MM.1S (cell line): Measurements from ENCODE around the gene EREG.

ENCODE experiments used
- DNase-seq: peaks from one replicate; pipeline ENCODE4 v3.0.0-alpha.2; 2015
- H2AFZ ChIP-seq: fragments of 300-600 bp; sonication (generic); 2 replicates; pipeline ENCODE4 v1.6.0; 2016; ENCODE audit warnings: antibody characterized with exemption, low read length
- H3F3A ChIP-seq: fragments of 300-600 bp; sonication (generic); 2 replicates; pipeline ENCODE4 v1.6.1; 2016; ENCODE audit warnings: mild to moderate bottlenecking, antibody characterized with exemption, low read length, moderate library complexity, mixed read lengths; ENCODE audit not compliant: insufficient read depth
- H3K27ac ChIP-seq: fragments of 300-600 bp; sonication (generic); 2 replicates; pipeline ENCODE4 v1.5.1; 2016; ENCODE audit warnings: mild to moderate bottlenecking, low read length
- H3K27me3 ChIP-seq: fragments of 300-600 bp; sonication (generic); replicated peaks from 2 replicates; pipeline ENCODE4 v1.6.0; 2016; ENCODE audit warnings: low read length; ENCODE audit not compliant: insufficient read depth
- H3K36me3 ChIP-seq: fragments of 300-600 bp; sonication (generic); replicated peaks from 2 replicates; pipeline ENCODE4 v1.6.1; 2016; ENCODE audit warnings: mild to moderate bottlenecking, low read length, mixed read lengths; ENCODE audit not compliant: insufficient read depth
- H3K4me1 ChIP-seq: fragments of 300-600 bp; sonication (generic); 2 replicates; pipeline ENCODE4 v1.6.1; 2016; ENCODE audit warnings: low read length, mixed read lengths
- H3K4me2 ChIP-seq: fragments of 300-600 bp; sonication (generic); 2 replicates; pipeline ENCODE4 v1.6.0; 2016; ENCODE audit warnings: low read depth, low read length
- H3K4me3 ChIP-seq: fragments of 300-600 bp; sonication (generic); 2 replicates; pipeline ENCODE4 v1.5.1; 2016; ENCODE audit warnings: low read length, mixed read lengths
- H3K79me2 ChIP-seq: fragments of 300-600 bp; sonication (generic); 2 replicates; pipeline ENCODE4 v1.6.1; 2016; ENCODE audit warnings: mixed run types, low read length, mixed read lengths
- H3K9ac ChIP-seq: fragments of 300-600 bp; sonication (generic); 2 replicates; pipeline ENCODE4 v1.6.1; 2016; ENCODE audit warnings: low read length, mixed read lengths
- H3K9me2 ChIP-seq: fragments of 300-600 bp; sonication (generic); replicated peaks from 2 replicates; pipeline ENCODE4 v1.6.1; 2016; ENCODE audit warnings: mild to moderate bottlenecking, low read length, mixed read lengths; ENCODE audit not compliant: insufficient read depth
- H3K9me3 ChIP-seq: fragments of 300-600 bp; sonication (generic); replicated peaks from 2 replicates; pipeline ENCODE4 v1.6.1; 2016; ENCODE audit warnings: mild to moderate bottlenecking, low read length, mixed read lengths; ENCODE audit not compliant: insufficient read depth
- H4K20me1 ChIP-seq: fragments of 300-600 bp; sonication (generic); 2 replicates; pipeline ENCODE4 v1.6.1; 2016; ENCODE audit warnings: mild to moderate bottlenecking, low read length, moderate library complexity, mixed read lengths; ENCODE audit not compliant: insufficient read depth
- CTCF ChIP-seq: fragments of 300-600 bp; sonication (generic); IDR thresholded peaks from 2 replicates; pipeline ENCODE4 v1.5.1; 2016; ENCODE audit warnings: antibody characterized with exemption, low read length, mixed read lengths
- EZH2 ChIP-seq: fragments of 300-600 bp; sonication (generic); optimal IDR thresholded peaks from 2 replicates; pipeline ENCODE3; 2017; ENCODE audit warnings: low read depth, mild to moderate bottlenecking, antibody characterized with exemption, low read length, mixed read lengths
- EZH2phosphoT487 ChIP-seq: fragments of 300-600 bp; sonication (generic); IDR thresholded peaks from 2 replicates; pipeline ENCODE4 v1.6.1; 2018; ENCODE audit warnings: antibody characterized with exemption, low read length

The EREG gene

GRCh38 chr4:74437866-74438265, 72.9 kb downstream of the EREG start:
- H3K9me2 ChIP-seq: no peaks in the 10 kb centered on the region
- no peak overlapping the region for H2AFZ ChIP-seq
- H3K9me3 ChIP-seq: no peaks in the 10 kb centered on the region
- H3K36me3 ChIP-seq: no peaks in the 10 kb centered on the region
- no peak for DNase-seq
- TF ChIP-seq EZH2: no peak
- TF ChIP-seq EZH2phosphoT487: no peak
- no peak for TF ChIP-seq CTCF
- no peaks in the 10 kb centered on the region for H4K20me1 ChIP-seq
- H3K4me3 ChIP-seq: no peak overlapping the region
- H3K4me2 ChIP-seq: no peak overlapping the region
- no peak overlapping the region for H3K27ac ChIP-seq
- no peaks in the 10 kb centered on the region for H3F3A ChIP-seq
- H3K79me2 ChIP-seq: no peaks in the 10 kb centered on the region
- peaks cover 6% of the 10 kb centered on the region; the same call in 1 of the 2 replicates for H3K4me1 ChIP-seq
- H3K27me3 ChIP-seq: no peaks in the 10 kb centered on the region
- H3K9ac ChIP-seq: no peak overlapping the region
